ENCODE measurements around the gene PHF23. TPM values are rescaled to one million over a fixed set of nuclear protein-coding genes. Genes with fewer than 3 reads are reported as not detected.
A peak's percentile ranks its signal among the peaks of the same experiment; 100 is the strongest.

The PHF23 gene
- total RNA-seq, 1 donor from 2014 or later, result 78.0 TPM

DNA sequence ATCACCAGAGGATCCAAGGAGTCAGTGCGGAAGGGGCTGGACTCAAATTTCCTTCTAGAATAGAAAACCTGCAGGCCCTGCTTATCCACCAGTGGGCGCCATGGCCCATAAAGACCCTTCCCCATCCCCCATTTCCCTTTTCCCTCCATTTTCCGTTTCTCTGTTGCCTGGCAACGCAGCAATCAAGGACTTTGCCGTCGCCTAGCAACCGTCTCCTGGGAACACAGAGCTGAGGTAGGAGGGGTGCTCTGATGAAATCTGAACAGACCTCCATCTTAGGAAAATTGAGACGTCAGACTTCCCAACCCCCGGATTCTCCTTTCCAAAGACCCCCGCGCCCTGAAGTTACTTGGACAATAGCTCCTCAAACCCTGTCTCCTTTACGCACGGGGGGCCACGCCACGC is 25.4 kb downstream of the PHF23 start:
- Mint-ChIP-seq H3K4me1 (ENCODE audit: low read depth, unreplicated experiment) (peaks cover 28% of the 10 kb centered on the region), H3K4me3 (ENCODE audit: unreplicated experiment) (peak overlapping the region; percentile 84), H3K27me3 (ENCODE audit: low read depth, unreplicated experiment) (no peaks in the 10 kb centered on the region), H3K9me3 (ENCODE audit: unreplicated experiment) (no peaks in the 10 kb centered on the region), H3K27ac (ENCODE audit: unreplicated experiment) (peak overlapping the region; percentile 99), H3K36me3 (ENCODE audit: low read depth, unreplicated experiment) (peaks cover 12% of the 10 kb centered on the region)
- FAIRE-seq (no peak), DNase-seq (ENCODE audit: low read depth) (peak; percentile 68)
- H3K27ac ChIP-seq (ENCODE audit: low read depth, low read length), result peak overlapping the region; percentile 73
- peak overlapping the region; percentile 92 for H3K4me2 ChIP-seq (ENCODE audit: low read length)
- H3K27me3 ChIP-seq (ENCODE audit: insufficient read depth, low read length), result no peaks in the 10 kb centered on the region
- no peak overlapping the region for H2AFZ ChIP-seq (ENCODE audit: low read depth, low read length)
- peaks cover 69% of the 10 kb centered on the region for H4K20me1 ChIP-seq (ENCODE audit: insufficient read depth, low read length)
- H3K9ac ChIP-seq (ENCODE audit: low read length), result peak overlapping the region; percentile 76
- peak overlapping the region; percentile 69 for H3K4me3 ChIP-seq (ENCODE audit: insufficient read depth, low read depth, low read length)
- H3K9me3 ChIP-seq (ENCODE audit: insufficient read depth, low read depth, low read length), result no peaks in the 10 kb centered on the region
- H3K36me3 ChIP-seq (ENCODE audit: insufficient read depth, low read length), result no peaks in the 10 kb centered on the region
- TF ChIP-seq EZH2 (IDR thresholded peaks at IDR 0.05; ENCODE audit: insufficient read depth, low read length), result no peak
- TF ChIP-seq, protein P1, sequence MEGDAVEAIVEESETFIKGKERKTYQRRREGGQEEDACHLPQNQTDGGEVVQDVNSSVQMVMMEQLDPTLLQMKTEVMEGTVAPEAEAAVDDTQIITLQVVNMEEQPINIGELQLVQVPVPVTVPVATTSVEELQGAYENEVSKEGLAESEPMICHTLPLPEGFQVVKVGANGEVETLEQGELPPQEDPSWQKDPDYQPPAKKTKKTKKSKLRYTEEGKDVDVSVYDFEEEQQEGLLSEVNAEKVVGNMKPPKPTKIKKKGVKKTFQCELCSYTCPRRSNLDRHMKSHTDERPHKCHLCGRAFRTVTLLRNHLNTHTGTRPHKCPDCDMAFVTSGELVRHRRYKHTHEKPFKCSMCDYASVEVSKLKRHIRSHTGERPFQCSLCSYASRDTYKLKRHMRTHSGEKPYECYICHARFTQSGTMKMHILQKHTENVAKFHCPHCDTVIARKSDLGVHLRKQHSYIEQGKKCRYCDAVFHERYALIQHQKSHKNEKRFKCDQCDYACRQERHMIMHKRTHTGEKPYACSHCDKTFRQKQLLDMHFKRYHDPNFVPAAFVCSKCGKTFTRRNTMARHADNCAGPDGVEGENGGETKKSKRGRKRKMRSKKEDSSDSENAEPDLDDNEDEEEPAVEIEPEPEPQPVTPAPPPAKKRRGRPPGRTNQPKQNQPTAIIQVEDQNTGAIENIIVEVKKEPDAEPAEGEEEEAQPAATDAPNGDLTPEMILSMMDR (IDR thresholded peaks at IDR 0.05; ENCODE audit: insufficient read depth, low read depth, low read length), result peak; percentile 45
- peaks cover 36% of the 10 kb centered on the region for H3K4me1 ChIP-seq (ENCODE audit: insufficient read depth, low read length)
- peaks cover 69% of the 10 kb centered on the region for H3K79me2 ChIP-seq (ENCODE audit: insufficient read depth, low read length)

DNA sequence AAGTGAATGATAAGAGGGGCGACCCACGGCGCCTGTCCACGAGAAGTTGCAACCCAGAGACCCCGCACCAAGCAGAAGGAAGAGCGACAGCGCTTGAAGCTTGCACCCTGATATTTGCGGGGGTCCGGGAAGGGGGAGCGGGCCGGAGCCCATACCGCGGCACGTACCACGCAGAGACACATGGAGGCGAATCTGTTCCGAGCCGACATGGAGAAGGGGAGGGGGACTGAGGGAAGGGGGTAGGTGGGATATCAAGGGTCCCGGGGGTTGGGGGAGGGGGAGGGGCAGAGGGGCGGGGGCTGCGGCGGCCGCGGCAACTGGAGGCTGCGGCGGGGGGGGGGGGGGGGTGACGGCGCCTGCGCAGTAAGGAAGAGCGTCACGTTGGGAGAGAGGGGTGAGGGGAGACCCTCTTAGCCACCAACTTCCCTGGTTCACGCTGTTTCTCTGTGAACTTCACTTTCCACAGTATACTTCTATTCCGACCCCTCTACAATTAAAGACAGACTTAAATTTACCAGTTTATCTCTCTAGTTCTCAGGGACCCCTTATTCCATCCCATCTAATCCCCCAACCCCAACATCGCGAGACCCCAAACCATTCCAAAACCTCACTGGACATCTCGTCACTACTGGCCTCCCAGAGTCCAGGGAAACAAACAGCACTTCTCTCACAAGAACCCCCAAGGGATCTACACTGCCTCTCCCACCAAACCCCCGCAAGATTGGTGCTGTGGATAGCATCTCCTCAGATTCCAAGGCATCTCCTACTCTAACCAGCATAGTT is 27.6 kb downstream of the PHF23 start:
- Histone ChIP-seq H3K27ac (ENCODE audit: low read depth, low read length) (no peak overlapping the region), H3K36me3 (ENCODE audit: insufficient read depth, low read length) (no peaks in the 10 kb centered on the region), H4K20me1 (ENCODE audit: insufficient read depth, low read length) (peaks cover 86% of the 10 kb centered on the region), H2AFZ (ENCODE audit: low read depth, low read length) (no peak overlapping the region), H3K4me1 (ENCODE audit: insufficient read depth, low read length) (peaks cover 36% of the 10 kb centered on the region), H3K9me3 (ENCODE audit: insufficient read depth, low read depth, low read length) (no peaks in the 10 kb centered on the region), H3K79me2 (ENCODE audit: insufficient read depth, low read length) (peaks cover 75% of the 10 kb centered on the region), H3K9ac (ENCODE audit: low read length) (no peak overlapping the region), H3K27me3 (ENCODE audit: insufficient read depth, low read length) (no peaks in the 10 kb centered on the region), H3K4me3 (ENCODE audit: insufficient read depth, low read depth, low read length) (no peak overlapping the region), H3K4me2 (ENCODE audit: low read length) (peak overlapping the region; percentile 70)
- H3K36me3 Mint-ChIP-seq (ENCODE audit: low read depth, unreplicated experiment), result peaks cover 12% of the 10 kb centered on the region
- H3K4me1 Mint-ChIP-seq (ENCODE audit: low read depth, unreplicated experiment), result peaks cover 37% of the 10 kb centered on the region
- no peak for DNase-seq (ENCODE audit: low read depth)
- no peaks in the 10 kb centered on the region for H3K9me3 Mint-ChIP-seq (ENCODE audit: unreplicated experiment)
- no peak for FAIRE-seq
- TF ChIP-seq, protein P1 (IDR thresholded peaks at IDR 0.05; ENCODE audit: insufficient read depth, low read depth, low read length), result no peak
- TF ChIP-seq EZH2 (IDR thresholded peaks at IDR 0.05; ENCODE audit: insufficient read depth, low read length), result no peak
- H3K27ac Mint-ChIP-seq (ENCODE audit: unreplicated experiment), result no peak overlapping the region
- peak overlapping the region; percentile 61 for H3K4me3 Mint-ChIP-seq (ENCODE audit: unreplicated experiment)
- no peaks in the 10 kb centered on the region for H3K27me3 Mint-ChIP-seq (ENCODE audit: low read depth, unreplicated experiment)
